Activated naive CD4-positive, alpha-beta T cell treated with anti-CD3 and anti-CD28 coated beads, Interleukin-2, amount 10 ng/mL, durations not matched to agents 7 days and 5 days (primary cell): ENCODE data around the gene G2E3.
"Not testable (repeated sequence)": the region's sequence is repeated elsewhere in the genome, so short reads cannot be mapped to it uniquely, and the experiment has no call there.

ENCODE experiments used
- CTCF ChIA-PET: fragments of 350-600 bp; sonication (Branson Sonifier 250); formaldehyde crosslinking; loops from one replicate; lab custom pipeline; 2021; ENCODE audit warnings: antibody characterized with exemption; lab: Charles Lee
- DNase-seq: peaks from one replicate; pipeline ENCODE4 v3.0.0-alpha.2; 2020
- H3K27ac Mint-ChIP-seq: one replicate; pipeline ENCODE4 v1.8.0; 2021; ENCODE audit warnings: mild to moderate bottlenecking, moderate library complexity, mixed read lengths
- H3K27me3 Mint-ChIP-seq: one replicate; pipeline ENCODE4 v1.8.0; 2021; ENCODE audit warnings: mild to moderate bottlenecking, mixed read lengths
- H3K36me3 Mint-ChIP-seq: one replicate; pipeline ENCODE4 v1.8.0; 2021; ENCODE audit warnings: mixed read lengths
- H3K4me1 Mint-ChIP-seq: one replicate; pipeline ENCODE4 v1.8.0; 2021; ENCODE audit warnings: mixed read lengths
- H3K4me3 Mint-ChIP-seq: one replicate; pipeline ENCODE4 v1.8.0; 2021; ENCODE audit warnings: mild to moderate bottlenecking, moderate library complexity, mixed read lengths
- H3K9me3 Mint-ChIP-seq: one replicate; pipeline ENCODE4 v1.8.0; 2021; ENCODE audit warnings: mixed read lengths

G2E3 gene

GRCh38 chr14:30573226-30573814 is 14.4 kb downstream of the G2E3 start:
- DNase-seq: no peak
- CTCF ChIA-PET: no interaction called here
- Mint-ChIP-seq H3K9me3 (no peaks in the 10 kb centered on the region), H3K27me3 (no peaks in the 10 kb centered on the region), H3K27ac (no peak overlapping the region), H3K4me3 (no peak overlapping the region), H3K4me1 (peaks cover 25% of the 10 kb centered on the region), H3K36me3 (peaks cover 40% of the 10 kb centered on the region)

- peaks cover 43% of the 10 kb centered on the region for H3K36me3 Mint-ChIP-seq
- no peaks in the 10 kb centered on the region for H3K9me3 Mint-ChIP-seq
- CTCF ChIA-PET: no interaction called here
- no peak overlapping the region for H3K4me3 Mint-ChIP-seq
- H3K4me1 Mint-ChIP-seq: peaks cover 24% of the 10 kb centered on the region
- no peaks in the 10 kb centered on the region for H3K27me3 Mint-ChIP-seq
- no peak overlapping the region for H3K27ac Mint-ChIP-seq
- no peak for DNase-seq
Observed at GRCh38 chr14:30573966-30574365, 15.0 kb downstream of the G2E3 start.

GRCh38 chr14:30574777-30575176 is 15.8 kb downstream of the G2E3 start:
- Mint-ChIP-seq H3K36me3 (peaks cover 37% of the 10 kb centered on the region), H3K4me1 (peaks cover 24% of the 10 kb centered on the region)
- CTCF ChIA-PET: interaction anchor here (0.6 kb wide), 1 partner anchor 29 kb away, joined by 3 read pairs; no protein-coding TSS in a partner anchor
- not testable (repeated sequence) for H3K27me3 Mint-ChIP-seq, H3K4me3 Mint-ChIP-seq, DNase-seq, H3K9me3 Mint-ChIP-seq, H3K27ac Mint-ChIP-seq

DNA sequence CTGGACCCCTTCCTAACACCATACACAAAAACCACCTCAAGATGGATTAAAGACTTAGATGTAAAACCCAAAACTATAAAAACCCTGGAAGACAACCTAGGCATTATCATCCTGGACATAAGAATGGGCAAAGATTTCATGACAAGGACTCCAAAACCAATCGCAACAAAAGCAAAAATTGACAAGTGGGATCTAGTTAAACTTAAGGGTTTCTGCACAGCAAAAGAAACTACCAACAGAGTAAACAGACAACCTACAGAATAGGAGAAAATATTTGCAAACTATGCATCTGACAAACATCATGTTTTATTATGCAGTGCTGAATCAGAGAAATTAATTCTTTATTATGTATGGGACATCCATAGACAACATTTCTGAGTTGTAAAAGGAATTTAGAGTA is 17.4 kb downstream of the G2E3 start:
- H3K27me3 Mint-ChIP-seq, H3K27ac Mint-ChIP-seq, CTCF ChIA-PET, H3K9me3 Mint-ChIP-seq, DNase-seq, H3K4me3 Mint-ChIP-seq: not testable (repeated sequence)
- Mint-ChIP-seq H3K36me3 (peaks cover 33% of the 10 kb centered on the region), H3K4me1 (peaks cover 17% of the 10 kb centered on the region)

- DNase-seq: no peak
- peaks cover 14% of the 10 kb centered on the region for H3K9me3 Mint-ChIP-seq
- no peak overlapping the region for H3K4me3 Mint-ChIP-seq
- CTCF ChIA-PET: no interaction called here
- H3K4me1 Mint-ChIP-seq: peaks cover 9% of the 10 kb centered on the region
- H3K27me3 Mint-ChIP-seq: no peaks in the 10 kb centered on the region
- H3K36me3 Mint-ChIP-seq: peaks cover 50% of the 10 kb centered on the region
- H3K27ac Mint-ChIP-seq: no peak overlapping the region
Observed at GRCh38 chr14:30580616-30581282, 21.8 kb downstream of the G2E3 start.

- H3K4me3 Mint-ChIP-seq: no peak overlapping the region
- peaks cover 14% of the 10 kb centered on the region for H3K9me3 Mint-ChIP-seq
- peaks cover 50% of the 10 kb centered on the region for H3K36me3 Mint-ChIP-seq
- H3K27me3 Mint-ChIP-seq: no peaks in the 10 kb centered on the region
- H3K27ac Mint-ChIP-seq: no peak overlapping the region
- H3K4me1 Mint-ChIP-seq: peaks cover 11% of the 10 kb centered on the region
- no peak for DNase-seq
- CTCF ChIA-PET: no interaction called here
Observed at GRCh38 chr14:30581283-30581625, 22.3 kb downstream of the G2E3 start.

GRCh38 chr14:30582376-30582775 is 23.4 kb downstream of the G2E3 start:
- H3K9me3 Mint-ChIP-seq: peaks cover 14% of the 10 kb centered on the region
- CTCF ChIA-PET: no interaction called here
- H3K4me1 Mint-ChIP-seq: peaks cover 11% of the 10 kb centered on the region
- H3K27me3 Mint-ChIP-seq: no peaks in the 10 kb centered on the region
- H3K36me3 Mint-ChIP-seq: peaks cover 53% of the 10 kb centered on the region
- H3K27ac Mint-ChIP-seq: peak overlapping the region; percentile 57
- H3K4me3 Mint-ChIP-seq: no peak overlapping the region
- DNase-seq: no peak

GRCh38 chr14:30584058-30584630 is 25.2 kb downstream of the G2E3 start:
- Mint-ChIP-seq H3K27ac (no peak overlapping the region), H3K4me1 (peaks cover 8% of the 10 kb centered on the region), H3K27me3 (no peaks in the 10 kb centered on the region), H3K4me3 (no peak overlapping the region), H3K9me3 (peaks cover 14% of the 10 kb centered on the region), H3K36me3 (peaks cover 54% of the 10 kb centered on the region)
- CTCF ChIA-PET: no interaction called here
- no peak for DNase-seq

GRCh38 chr14:30585204-30585603 is 26.2 kb downstream of the G2E3 start:
- H3K4me3 Mint-ChIP-seq: no peak overlapping the region
- peaks cover 14% of the 10 kb centered on the region for H3K9me3 Mint-ChIP-seq
- H3K36me3 Mint-ChIP-seq: peaks cover 61% of the 10 kb centered on the region
- no peak overlapping the region for H3K27ac Mint-ChIP-seq
- CTCF ChIA-PET: no interaction called here
- H3K4me1 Mint-ChIP-seq: peaks cover 8% of the 10 kb centered on the region
- no peaks in the 10 kb centered on the region for H3K27me3 Mint-ChIP-seq
- no peak for DNase-seq

DNA sequence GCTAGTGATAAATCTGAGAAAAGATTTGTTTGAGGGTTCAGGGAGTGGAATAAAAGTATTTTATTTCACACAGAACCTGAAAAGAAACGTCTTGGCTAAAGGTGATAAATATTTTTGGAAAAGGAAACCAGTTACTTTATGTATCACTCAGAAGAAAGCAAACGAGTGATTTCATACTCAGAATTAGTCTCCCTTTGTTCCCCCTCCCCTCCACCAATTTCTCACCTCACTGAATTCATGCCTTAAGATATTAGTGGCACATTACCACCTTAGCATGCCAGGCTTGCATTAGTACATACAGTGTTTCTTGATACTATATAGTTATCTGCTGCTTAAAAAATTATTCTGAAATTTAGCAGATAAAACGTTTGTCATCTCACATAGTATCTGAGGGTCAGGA is 28.2 kb downstream of the G2E3 start:
- CTCF ChIA-PET: no interaction called here
- peaks cover 14% of the 10 kb centered on the region for H3K9me3 Mint-ChIP-seq
- no peak overlapping the region for H3K27ac Mint-ChIP-seq
- peaks cover 70% of the 10 kb centered on the region for H3K36me3 Mint-ChIP-seq
- DNase-seq: no peak
- H3K27me3 Mint-ChIP-seq: no peaks in the 10 kb centered on the region
- peaks cover 8% of the 10 kb centered on the region for H3K4me1 Mint-ChIP-seq
- H3K4me3 Mint-ChIP-seq: no peak overlapping the region

- DNase-seq: no peak
- no peaks in the 10 kb centered on the region for H3K27me3 Mint-ChIP-seq
- CTCF ChIA-PET: no interaction called here
- H3K4me1 Mint-ChIP-seq: peaks cover 8% of the 10 kb centered on the region
- H3K27ac Mint-ChIP-seq: no peak overlapping the region
- peaks cover 10% of the 10 kb centered on the region for H3K9me3 Mint-ChIP-seq
- peaks cover 63% of the 10 kb centered on the region for H3K36me3 Mint-ChIP-seq
- H3K4me3 Mint-ChIP-seq: no peak overlapping the region
Observed at GRCh38 chr14:30588873-30589272, 29.9 kb downstream of the G2E3 start.

GRCh38 chr14:30596935-30597334 is 38.0 kb downstream of the G2E3 start:
- H3K27ac Mint-ChIP-seq: no peak overlapping the region
- no peaks in the 10 kb centered on the region for H3K4me1 Mint-ChIP-seq
- no peaks in the 10 kb centered on the region for H3K27me3 Mint-ChIP-seq
- no peak overlapping the region for H3K4me3 Mint-ChIP-seq
- DNase-seq: no peak
- peaks cover 29% of the 10 kb centered on the region for H3K36me3 Mint-ChIP-seq
- no peaks in the 10 kb centered on the region for H3K9me3 Mint-ChIP-seq
- CTCF ChIA-PET: no interaction called here

DNA sequence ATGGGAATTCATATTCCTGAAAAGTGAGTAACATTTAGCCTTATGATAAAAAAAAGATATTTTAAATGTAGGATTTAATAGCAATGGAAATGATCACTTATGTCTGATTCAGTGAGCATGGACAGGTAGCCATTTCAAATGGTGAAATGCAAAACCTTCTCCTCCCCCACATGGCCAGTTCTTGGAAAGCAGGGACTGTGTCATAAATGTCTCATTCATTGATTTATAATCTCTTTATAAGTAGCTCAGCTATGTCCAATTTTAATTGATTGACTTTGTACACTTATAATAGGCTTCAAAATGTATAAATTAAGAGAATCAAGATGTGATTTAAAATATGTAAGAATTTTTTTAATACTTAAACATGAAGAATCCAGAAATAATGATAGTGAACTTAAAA is 38.5 kb downstream of the G2E3 start:
- H3K36me3 Mint-ChIP-seq: peaks cover 26% of the 10 kb centered on the region
- CTCF ChIA-PET: no interaction called here
- H3K4me1 Mint-ChIP-seq: no peaks in the 10 kb centered on the region

GRCh38 chr14:30600922-30601918 is 42.3 kb downstream of the G2E3 start:
- no peak for DNase-seq
- peaks cover 33% of the 10 kb centered on the region for H3K36me3 Mint-ChIP-seq
- H3K9me3 Mint-ChIP-seq: no peaks in the 10 kb centered on the region
- peak overlapping the region; percentile 39 for H3K27ac Mint-ChIP-seq
- no peaks in the 10 kb centered on the region for H3K27me3 Mint-ChIP-seq
- H3K4me3 Mint-ChIP-seq: no peak overlapping the region
- CTCF ChIA-PET: interaction anchor here (1.1 kb wide), 1 partner anchor 11 kb away, joined by 3 read pairs; no protein-coding TSS in a partner anchor
- no peaks in the 10 kb centered on the region for H3K4me1 Mint-ChIP-seq

More for the DNA sequence above, 38.5 kb downstream of the G2E3 start:
- no peak for DNase-seq
- Mint-ChIP-seq H3K27me3 (no peaks in the 10 kb centered on the region), H3K9me3 (no peaks in the 10 kb centered on the region), H3K4me3 (no peak overlapping the region), H3K27ac (no peak overlapping the region)
